Measurements from ENCODE around the gene CACNA1C.

The CACNA1C gene

GRCh38 chr12:2686280-2686646 is 633.5 kb downstream of the CACNA1C start:
- TF ChIP-seq, protein P1, sequence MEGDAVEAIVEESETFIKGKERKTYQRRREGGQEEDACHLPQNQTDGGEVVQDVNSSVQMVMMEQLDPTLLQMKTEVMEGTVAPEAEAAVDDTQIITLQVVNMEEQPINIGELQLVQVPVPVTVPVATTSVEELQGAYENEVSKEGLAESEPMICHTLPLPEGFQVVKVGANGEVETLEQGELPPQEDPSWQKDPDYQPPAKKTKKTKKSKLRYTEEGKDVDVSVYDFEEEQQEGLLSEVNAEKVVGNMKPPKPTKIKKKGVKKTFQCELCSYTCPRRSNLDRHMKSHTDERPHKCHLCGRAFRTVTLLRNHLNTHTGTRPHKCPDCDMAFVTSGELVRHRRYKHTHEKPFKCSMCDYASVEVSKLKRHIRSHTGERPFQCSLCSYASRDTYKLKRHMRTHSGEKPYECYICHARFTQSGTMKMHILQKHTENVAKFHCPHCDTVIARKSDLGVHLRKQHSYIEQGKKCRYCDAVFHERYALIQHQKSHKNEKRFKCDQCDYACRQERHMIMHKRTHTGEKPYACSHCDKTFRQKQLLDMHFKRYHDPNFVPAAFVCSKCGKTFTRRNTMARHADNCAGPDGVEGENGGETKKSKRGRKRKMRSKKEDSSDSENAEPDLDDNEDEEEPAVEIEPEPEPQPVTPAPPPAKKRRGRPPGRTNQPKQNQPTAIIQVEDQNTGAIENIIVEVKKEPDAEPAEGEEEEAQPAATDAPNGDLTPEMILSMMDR (IDR thresholded peaks at IDR 0.05; ENCODE audit: insufficient read depth, missing control alignments), result no peak
- FAIRE-seq (no peak), DNase-seq (ENCODE audit: insufficient read length, low spot score) (no peak)

DNA sequence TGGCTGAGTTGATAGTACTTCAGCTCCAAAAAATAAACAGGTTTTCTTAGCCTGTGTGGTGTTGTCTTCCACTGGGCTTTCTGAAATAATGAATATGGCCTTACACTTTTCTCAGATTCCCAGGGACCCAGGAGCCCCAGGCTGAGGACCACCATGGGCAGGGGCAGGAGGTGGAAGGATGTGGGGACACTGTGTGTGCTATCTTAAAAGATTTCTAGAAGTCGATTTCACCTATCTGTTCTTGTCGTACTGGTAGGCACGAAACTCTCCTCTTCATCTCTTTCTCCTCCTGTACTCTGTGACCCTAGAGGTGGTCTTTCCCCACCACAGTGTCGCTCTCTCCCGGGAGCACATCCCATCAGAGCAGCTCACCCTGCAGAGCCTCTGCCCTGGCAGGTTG is 634.3 kb downstream of the CACNA1C start:
- DNase-seq (ENCODE audit: insufficient read length, low spot score) (no peak), FAIRE-seq (no peak)
- TF ChIP-seq, protein P1 (IDR thresholded peaks at IDR 0.05; ENCODE audit: insufficient read depth, missing control alignments), result no peak

DNA sequence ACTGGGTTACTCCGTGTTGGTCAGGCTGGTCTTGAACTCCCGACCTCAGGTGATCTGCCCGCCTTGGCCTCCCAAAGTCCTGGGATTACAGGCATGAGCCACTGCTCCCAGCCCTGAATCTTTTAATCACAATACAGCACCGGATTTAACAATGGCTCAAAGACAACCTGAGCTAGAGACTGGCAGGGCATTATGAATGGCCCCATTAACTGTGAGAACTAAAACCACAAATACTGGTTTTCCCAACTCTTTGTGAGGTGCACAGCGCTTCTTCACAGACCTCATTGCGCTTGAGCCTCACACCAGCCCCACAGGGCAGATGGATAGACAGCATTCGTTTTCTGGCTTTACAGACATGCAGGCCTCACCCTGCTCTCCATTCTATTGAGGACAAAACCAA is 634.9 kb downstream of the CACNA1C start:
- TF ChIP-seq, protein P1 (IDR thresholded peaks at IDR 0.05; ENCODE audit: insufficient read depth, missing control alignments), result no peak
- no peak for DNase-seq (ENCODE audit: insufficient read length, low spot score)
- no peak for FAIRE-seq

- DNase-seq (ENCODE audit: insufficient read length, low spot score) (no peak), FAIRE-seq (no peak)
- TF ChIP-seq, protein P1 (IDR thresholded peaks at IDR 0.05; ENCODE audit: insufficient read depth, missing control alignments), result no peak
These were observed 635.7 kb downstream of the CACNA1C start for GRCh38 chr12:2688381-2688931.

GRCh38 chr12:2689393-2689792 is 636.6 kb downstream of the CACNA1C start:
- TF ChIP-seq, protein P1 (IDR thresholded peaks at IDR 0.05; ENCODE audit: insufficient read depth, missing control alignments), result no peak
- FAIRE-seq (no peak), DNase-seq (ENCODE audit: insufficient read length, low spot score) (no peak)

DNA sequence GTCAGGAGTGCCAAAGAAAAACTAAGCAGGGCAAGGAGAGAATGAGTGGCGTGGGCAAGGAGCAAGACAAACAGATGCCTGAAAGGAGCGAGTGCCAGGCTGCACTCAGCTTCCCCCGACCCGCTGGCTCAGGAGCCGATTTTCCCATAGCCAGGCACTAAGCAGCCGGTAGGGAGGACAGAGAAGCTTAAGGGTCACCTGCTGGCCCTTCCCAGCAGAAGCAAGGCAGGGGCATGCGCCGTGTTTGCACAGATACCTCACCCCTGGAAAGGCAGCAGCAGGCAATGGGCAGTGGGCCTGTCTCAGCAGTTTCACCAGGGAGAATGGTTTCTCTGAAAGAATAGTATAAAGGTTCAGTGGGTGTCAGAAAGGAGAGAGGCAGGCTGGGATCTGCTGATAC is 637.1 kb downstream of the CACNA1C start:
- FAIRE-seq (no peak), DNase-seq (ENCODE audit: insufficient read length, low spot score) (no peak)
- TF ChIP-seq, protein P1 (IDR thresholded peaks at IDR 0.05; ENCODE audit: insufficient read depth, missing control alignments), result no peak

DNA sequence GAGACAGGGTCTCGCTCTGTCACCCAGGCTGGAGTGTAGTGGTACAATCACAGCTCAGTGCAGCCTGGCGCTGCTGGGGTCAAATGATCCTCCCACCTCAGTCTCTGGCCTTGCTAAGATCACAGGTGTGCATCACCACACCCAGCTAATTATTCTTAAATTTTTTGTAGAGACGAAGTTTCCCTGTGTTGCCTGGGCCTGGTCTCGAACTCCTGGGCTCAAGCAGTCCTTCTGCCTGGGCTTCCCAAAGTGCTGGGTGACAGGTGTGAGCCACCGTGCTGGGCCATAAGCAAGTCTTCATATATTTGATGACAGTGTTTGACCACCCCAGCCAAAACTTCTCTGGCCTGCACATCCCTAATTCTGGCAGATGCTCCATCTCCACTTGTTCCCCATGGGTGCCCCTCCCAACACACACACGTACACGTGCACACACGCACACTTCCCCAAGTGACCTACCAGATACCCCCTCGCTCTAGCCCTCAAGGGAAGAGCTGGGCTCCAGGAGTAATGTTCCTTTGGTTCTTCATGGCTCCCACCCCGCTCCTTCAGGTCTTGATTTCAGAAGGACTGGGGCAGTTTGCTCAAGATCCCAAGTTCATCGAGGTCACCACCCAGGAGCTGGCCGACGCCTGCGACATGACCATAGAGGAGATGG is 637.7 kb downstream of the CACNA1C start:
- TF ChIP-seq, protein P1 (IDR thresholded peaks at IDR 0.05; ENCODE audit: insufficient read depth, missing control alignments), result no peak
- FAIRE-seq (no peak), DNase-seq (ENCODE audit: insufficient read length, low spot score) (no peak)

All from D721Med (cell line).